GM12864 (cell line): ENCODE data around the gene PSAPL1.

Experiments
- DNase-seq: peaks from one replicate; pipeline ENCODE4 v3.0.0-alpha.2; 2011; ENCODE audit warnings: low read depth
- H3K4me3 ChIP-seq: 2 replicates; pipeline ENCODE4 v1.5.1; 2011; ENCODE audit warnings: mild to moderate bottlenecking, low read depth, low read length, control low read depth
- TF ChIP-seq, protein P1 (sequence below): IDR thresholded peaks from 2 replicates; pipeline ENCODE4 v1.5.1; 2011; ENCODE audit warnings: low read depth, mild to moderate bottlenecking, moderate library complexity, low read length, control low read depth, inconsistent platforms; ENCODE audit errors: missing control alignments

PSAPL1 gene

DNA sequence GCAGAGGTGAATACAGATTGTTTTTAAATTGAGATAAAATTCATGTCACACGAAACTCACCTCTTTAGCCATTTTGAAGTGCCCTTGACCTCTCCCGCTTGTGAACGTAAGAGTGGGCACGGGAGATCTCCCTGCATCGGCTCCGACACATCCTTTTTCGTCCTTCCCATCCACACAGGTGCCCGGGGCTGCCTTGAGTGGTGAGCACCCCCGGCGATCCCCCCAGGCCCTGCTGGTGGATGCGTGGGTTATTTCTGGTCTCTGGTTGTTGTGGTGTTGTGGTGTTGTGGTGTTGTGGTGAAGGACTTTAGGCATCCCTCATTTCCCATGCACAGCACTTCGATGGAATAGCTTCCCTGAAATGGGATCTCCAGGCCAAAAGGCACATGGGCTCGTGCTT is 46.1 kb downstream of the PSAPL1 start:
- TF ChIP-seq, protein P1, sequence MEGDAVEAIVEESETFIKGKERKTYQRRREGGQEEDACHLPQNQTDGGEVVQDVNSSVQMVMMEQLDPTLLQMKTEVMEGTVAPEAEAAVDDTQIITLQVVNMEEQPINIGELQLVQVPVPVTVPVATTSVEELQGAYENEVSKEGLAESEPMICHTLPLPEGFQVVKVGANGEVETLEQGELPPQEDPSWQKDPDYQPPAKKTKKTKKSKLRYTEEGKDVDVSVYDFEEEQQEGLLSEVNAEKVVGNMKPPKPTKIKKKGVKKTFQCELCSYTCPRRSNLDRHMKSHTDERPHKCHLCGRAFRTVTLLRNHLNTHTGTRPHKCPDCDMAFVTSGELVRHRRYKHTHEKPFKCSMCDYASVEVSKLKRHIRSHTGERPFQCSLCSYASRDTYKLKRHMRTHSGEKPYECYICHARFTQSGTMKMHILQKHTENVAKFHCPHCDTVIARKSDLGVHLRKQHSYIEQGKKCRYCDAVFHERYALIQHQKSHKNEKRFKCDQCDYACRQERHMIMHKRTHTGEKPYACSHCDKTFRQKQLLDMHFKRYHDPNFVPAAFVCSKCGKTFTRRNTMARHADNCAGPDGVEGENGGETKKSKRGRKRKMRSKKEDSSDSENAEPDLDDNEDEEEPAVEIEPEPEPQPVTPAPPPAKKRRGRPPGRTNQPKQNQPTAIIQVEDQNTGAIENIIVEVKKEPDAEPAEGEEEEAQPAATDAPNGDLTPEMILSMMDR, result no peak
- H3K4me3 ChIP-seq, result no peak overlapping the region
- DNase-seq, result no peak

DNA sequence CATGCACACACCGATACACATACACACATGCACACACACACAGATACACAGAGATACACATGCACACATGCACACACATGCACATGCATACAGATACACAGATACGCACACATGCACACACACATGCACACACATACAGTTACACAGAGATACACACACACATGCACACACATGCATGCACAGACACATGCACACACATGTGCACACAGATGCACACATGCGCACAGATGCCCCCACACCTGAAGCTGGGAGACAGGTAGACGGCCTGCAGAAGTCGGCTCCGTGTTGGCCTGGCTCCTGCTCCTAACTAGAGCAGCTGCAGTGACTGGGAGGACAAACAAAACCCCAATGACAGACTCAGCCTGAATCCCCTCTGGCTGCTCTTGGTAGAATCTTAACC is 46.8 kb downstream of the PSAPL1 start:
- TF ChIP-seq, protein P1, result no peak
- H3K4me3 ChIP-seq, result no peak overlapping the region
- no peak for DNase-seq

DNA sequence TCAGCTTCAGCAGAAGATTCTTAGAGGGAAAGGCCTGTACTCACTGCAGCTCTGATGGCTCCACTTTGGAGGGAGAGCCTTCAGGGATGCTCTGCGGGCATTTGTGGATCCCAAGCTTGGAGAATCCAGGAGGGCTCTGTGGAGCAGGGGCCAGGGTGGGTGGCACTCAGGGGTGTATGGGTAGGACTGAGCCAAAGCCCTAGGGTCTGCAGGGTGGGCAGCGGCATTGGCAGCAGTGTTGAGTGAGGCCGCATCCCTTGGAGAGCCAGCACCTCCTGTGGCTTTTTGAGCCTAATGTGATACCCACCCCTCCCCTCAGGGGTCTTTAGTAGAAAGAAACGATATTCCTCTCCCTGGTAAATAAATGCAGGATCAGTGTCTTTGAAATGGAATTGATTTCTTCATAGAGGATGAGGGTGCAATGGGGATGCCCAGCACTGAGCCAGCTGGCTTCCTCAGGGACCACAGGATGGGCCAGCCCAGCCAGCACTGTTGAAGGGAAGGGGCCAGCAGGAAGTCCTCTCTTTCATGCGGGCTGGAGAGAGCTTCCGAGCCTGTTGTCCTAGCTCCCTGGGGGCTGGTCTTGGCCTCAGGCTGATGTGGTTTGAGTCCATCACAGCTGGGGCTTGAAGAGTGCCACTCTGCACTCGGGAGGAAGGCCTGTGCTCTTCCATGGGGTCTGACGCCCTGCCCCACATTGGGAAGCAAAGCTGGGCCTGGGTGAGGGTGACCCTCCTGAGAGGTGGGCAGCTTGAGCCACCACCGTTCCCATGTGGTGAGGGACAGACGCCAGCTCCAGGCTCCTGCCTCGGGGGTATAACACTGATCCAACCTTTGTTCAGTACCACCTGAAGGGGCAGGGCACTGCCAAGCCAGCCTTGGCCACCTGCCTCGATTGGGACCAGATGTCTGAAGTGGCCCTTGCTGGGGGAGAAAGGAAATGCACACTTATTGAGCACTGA is 49.5 kb downstream of the PSAPL1 start:
- TF ChIP-seq, protein P1, result no peak
- no peak overlapping the region for H3K4me3 ChIP-seq
- DNase-seq, result no peak

DNA sequence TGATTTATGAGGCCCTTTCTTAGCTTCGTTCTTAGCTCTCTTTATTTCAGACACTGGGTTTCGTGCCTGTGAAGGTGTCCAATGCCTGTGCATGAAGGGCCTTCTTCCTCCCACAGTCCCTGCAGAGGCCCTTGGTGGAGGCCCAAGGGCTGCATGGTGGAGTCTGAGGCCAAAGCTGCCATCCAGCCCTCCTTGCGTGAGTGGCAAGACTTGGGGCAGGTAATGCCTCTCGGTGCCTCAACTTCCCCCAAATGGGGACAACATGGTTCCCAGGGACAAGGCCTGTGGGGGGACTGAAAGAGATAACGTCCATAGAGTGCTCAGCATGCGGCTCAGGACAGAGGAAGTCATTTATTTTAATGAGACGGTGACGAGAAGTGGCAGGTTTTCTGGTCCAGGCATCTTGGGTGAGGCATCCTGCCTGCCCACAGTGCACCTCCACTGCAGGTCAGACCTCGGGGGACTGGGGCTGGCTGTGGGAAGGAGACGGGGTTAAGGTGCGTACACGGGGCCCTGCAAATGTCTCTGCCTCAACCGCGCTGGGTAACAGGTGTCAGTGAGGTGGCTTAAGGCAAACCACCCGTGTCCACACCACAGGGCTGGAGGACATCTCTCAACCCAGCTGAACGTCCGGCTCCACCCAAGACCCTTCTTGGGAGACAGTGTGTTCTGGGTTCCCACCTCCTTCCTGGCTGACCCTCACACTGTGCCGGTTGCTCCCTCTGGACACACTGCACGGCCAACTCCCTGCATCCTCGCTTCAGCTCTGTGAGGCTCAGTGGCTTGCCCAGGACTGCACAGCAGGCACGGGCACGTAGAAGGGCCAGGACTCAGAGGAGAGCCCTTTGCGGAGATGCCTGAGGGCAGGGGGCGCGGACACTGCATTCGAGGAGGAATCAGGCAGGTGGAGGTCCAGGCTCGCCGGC is 50.5 kb downstream of the PSAPL1 start:
- TF ChIP-seq, protein P1, result no peak

DNA sequence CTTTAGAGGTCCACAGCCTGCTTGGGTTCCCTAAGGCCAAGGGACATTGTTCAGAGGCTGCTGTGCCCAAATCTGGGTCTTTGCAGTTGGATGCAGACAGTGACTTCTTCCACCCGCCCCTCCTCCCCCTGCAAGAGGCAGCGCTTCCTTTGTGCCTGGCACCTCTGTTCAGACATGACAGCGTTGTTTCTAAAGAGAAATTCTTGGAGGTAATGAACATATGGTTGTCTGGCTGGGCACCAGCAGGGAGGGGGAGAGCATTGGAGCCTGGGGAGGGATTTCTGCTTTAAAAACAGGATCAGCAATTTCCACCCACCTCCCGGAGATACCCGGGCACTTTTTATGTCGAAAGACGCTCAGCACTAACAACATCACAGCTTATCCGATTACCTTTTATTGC is 51.5 kb downstream of the PSAPL1 start:
- TF ChIP-seq, protein P1, result no peak
- no peak overlapping the region for H3K4me3 ChIP-seq
- no peak for DNase-seq

More for the DNA sequence above, 50.5 kb downstream of the PSAPL1 start:
- no peak for DNase-seq
- no peak overlapping the region for H3K4me3 ChIP-seq

DNA sequence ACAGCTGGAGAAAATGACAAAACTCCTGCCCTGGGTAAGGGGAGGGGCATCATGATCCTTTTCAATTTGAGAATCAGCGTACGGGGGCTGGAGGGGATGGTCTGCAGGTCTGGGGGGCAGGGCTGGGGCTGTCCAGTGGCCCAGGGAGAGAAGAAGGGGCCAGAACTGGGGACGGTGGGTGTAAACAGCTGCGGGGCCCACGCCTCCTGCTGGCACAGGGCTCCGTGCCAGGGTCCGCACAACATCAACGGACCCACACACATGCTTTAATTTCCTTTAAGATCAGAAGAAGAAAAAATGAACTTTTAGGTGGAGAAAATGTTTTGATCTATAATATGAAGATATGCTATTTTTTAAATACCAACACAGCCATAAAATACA is 52.1 kb downstream of the PSAPL1 start:
- no peak overlapping the region for H3K4me3 ChIP-seq
- DNase-seq, result no peak
- TF ChIP-seq, protein P1, result no peak
